Femur (tissue), 1 donor: ENCODE results near the gene TADA2B.
A peak's percentile ranks its signal among the peaks of the same experiment; 100 is the strongest.
"Not testable (repeated sequence)": the region's sequence is repeated elsewhere in the genome, so short reads cannot be mapped to it uniquely, and the experiment has no call there.

ENCODE experiments used
- DNase-seq: peaks from one replicate; pipeline ENCODE4 v3.0.0-alpha.2; 2017

Gene TADA2B

DNA sequence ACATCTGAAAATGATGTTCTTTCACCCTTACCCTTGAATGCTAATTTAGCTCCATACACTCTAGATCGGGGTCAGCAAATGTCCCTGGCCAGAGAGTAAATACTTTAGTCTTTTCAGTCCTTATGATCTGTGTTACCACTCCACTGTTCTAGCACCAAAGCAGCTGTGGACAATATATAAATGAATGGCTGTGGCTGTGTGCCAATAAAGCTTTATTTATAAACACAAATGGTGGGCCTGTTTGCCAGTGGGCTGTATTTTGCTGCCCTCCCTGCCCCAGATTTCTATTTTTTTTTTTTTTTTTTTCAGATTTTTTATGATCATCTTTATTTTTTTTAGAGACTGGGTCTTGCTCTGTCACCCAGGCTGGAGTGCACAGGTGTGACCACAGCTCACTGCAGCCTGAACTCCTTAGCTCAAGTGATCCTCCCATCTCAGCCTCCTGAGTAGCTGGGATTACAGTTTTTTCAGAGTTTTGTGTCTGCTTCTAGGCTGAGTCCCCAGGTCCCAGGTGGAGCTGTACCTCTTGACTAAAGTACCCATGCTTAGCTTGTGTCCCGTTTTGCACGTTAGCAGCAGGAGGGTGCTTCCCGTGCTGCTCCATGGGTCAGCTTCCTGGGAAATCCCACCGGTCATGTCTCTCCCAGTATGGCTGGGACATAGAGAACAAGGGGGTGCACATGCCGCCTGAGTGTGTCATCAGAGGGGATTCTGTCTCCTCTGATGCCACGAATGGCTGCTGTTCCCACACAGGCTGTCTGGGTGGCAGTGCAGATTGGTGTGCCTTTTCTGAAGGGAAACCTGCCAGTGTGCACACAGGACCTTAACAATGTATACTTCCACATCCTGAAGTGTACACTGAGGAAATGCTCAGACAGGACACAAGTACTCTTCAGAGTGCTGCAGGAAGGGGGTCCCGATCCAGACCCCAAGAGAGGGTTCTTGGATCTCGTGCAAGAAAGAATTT is 40.7 kb downstream of the TADA2B start:
- DNase-seq: no peak

DNA sequence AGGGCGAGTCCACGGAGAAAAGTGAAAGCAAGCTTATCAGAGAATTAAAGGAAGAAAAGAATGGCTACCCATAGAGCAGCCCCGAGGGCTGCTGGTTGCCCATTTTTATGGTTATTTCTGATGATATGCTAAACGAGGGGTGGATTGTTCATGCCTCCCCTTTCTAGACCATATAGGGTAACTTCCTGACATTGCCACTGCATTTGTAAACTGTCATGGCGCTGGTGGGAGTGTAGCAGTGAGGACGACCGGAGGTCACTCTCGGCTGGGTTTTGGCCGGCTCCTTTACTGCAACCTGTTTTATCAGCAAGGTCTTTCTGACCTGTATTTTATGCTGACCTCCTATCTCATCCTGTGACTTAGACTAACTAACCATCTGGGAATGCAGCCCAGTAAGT is 41.4 kb downstream of the TADA2B start:
- not testable (repeated sequence) for DNase-seq

DNA sequence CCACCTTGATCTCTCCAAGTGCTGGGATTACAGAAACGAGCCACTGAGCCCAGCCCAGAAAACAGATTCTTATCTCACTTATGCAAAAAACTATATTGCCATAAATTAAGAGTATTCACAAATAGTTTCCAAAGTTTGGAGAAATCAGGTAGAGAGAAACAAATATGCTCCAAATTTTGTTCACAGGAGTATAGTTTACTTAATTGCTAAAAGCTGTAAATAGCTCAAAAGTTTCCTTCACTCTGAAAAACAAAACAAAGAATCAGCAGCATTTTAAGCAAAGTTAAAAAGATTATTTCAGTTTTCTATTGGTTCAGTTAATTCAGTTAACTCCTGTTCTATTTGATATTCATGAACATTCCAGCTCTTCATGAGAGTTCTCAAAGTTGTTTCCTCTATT is 43.2 kb downstream of the TADA2B start:
- DNase-seq: no peak

DNA sequence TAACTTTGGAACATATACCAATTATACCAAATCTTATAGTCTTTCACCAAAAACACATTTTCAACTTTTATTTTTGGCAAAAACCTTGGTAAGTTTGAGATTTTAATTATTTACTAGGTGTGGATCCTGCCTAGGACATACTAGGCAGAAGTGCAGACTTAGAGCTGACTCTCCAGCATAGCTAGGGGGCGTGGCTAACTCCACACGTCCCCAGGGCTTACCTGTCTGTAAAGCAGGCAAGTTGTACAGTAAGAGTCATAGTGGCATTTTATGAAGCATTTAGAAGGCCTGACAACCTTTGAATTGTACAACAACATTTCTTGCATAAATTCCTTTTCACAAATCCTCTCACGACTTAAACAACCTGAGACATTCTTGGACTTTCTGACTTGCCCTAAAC is 43.9 kb downstream of the TADA2B start:
- DNase-seq: no peak

DNA sequence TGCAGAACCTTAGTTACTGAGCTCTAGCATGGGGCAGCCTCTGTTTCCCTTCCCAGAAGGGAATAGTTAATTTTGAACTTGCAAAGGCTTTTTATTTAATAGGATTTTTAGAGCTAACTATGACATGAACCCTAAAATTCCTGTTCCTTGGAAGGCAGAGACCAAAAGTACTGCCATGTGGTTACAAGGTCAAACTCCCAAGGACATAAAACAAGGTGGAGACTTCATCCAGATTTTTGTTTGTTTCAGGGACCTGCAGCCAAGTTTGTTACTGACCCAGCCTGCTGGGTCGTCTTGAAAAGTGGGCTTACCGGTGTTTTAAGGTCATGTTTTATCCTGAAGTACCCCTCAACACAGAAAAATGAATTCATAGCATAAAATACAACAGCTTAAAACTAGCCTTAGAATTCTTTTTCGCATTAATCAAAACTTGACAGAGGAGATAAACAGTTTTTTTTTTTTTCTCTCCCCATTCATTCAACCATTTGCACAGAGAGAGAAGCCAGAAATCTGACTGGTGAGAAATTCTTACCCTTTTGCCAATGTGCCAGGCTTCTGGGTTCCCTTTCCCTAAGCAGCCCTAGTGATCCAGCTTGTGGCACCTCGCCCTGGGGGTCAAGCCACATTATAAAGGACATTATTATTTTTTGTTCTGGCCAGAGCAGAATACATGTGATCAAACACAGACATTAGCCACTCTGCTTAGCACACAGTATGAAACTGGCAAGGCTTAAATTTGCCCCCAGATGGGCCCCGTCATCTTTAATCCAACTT is 46.2 kb downstream of the TADA2B start:
- DNase-seq: no peak

DNA sequence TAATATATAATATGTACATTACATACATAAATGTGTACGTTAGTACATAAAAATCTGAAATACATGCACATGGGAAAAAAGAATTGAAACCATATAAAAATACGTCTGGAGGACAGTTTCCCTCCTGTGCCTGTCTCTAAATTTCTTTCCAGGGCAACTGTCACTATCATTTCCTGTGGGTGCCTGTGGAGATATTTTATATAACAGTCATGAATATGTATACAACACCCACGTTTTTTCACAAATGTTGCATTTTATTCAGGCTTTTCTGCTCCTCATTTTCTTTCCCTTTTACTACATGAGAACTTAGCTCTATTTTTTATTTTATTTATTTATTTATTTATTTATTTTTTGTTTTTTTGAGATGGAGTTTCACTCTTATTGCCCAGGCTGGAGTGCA is 48.9 kb downstream of the TADA2B start:
- DNase-seq: no peak

DNA sequence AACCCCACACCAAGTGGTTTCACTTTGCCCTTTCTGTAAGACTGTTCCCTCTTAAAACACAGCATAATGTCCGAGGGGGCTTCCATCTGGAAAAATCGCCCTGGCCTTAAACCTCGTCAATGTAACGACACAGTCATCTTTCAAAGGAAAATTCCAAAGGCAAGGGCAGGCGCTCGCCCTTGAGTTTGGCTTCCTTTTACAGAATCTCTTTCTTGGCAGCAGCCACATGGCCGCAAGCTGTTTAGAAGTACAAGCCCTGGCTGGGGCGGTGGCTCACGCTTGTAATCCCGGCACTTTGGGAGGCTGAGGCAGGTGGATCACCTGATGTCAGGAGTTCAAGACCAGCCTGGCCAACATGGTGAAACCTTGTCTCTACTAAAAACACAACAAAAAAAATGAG is 51.7 kb downstream of the TADA2B start:
- peak; percentile 39 for DNase-seq

DNA sequence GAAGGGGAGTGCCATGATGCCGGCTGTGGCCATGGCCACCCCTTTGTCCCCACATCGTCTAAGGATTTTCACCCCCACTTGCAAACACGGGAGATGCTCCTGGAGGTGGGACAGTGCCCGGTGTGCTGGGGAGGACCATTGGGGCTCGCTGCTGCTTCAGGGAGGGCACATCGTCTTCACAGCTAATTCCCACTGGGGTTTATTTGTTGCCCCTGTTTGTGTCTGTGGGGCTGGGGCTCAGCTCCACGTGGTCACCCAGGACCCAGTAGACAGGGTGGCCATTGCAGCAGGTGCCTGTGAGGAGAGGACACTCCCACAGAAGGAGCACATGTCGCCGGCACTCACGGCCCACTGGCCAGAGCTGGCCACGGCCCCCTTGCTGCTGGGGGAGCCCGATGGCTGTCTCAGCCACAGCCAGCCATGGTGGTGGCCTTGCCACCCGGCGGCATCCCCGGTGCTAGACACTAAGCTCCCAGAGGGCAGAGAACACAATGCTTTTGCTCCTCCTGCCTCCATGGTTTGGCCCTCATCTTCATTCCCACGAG is 52.5 kb downstream of the TADA2B start:
- DNase-seq: no peak

DNA sequence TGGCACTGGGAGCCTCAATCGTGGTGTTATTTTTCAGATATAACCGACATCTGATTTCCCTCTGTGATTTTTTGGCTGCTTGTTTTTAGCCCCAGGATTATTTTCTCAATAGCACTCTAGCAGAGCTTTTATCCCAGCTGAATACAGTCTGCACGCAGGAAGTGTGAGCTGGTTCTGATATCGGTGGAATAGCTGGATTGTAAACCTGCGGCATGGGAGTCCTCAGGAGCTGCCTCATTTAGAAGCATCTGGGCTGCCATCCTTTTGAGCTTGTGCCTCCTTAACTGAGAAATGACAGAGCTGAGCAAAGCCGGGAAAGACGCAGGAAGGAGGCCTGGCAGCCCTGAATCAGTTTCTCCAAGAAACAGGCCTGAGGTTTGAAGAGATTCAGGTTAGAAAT is 53.1 kb downstream of the TADA2B start:
- DNase-seq: no peak

DNA sequence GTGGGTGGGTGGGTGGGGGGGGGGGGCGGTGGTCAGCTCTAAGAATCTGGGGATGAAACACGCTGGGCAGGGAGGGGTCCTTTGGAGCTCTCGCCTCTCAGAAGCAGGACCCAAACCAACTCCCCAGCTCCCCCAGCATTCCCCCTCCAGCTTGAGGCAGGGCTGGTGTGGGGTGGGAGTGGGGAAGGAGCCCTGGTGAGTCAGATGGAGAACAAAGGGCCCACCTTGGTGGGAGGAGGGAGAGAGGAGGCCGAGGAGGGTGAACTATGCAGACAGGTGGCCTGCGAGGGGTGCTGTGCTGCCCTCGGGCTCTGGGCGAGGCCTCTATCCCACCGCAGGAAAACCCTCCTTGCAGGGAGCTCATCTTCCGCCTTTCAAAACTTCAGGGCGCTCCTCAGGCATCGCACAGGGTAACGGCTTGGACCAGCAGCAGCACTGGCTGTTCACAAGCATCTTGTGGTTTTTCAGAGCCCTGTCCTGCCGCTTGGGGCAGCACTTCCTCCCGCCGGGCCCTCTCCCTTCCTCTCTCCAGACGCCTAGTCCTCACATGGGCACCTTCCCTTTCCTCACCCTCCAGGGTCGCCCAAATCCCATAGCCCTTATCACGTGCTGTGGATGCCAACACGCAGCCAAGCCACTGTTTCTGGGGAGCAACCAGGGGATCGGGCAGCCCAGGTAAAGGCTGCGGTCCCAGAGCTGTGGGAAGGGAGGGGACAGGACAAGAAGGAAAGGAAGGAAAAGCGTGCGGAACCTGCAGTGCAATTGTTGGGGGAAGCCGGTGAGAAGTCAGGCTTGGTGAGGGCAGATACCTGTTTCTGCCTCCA is 58.7 kb downstream of the TADA2B start:
- DNase-seq: peak; percentile 70

DNA sequence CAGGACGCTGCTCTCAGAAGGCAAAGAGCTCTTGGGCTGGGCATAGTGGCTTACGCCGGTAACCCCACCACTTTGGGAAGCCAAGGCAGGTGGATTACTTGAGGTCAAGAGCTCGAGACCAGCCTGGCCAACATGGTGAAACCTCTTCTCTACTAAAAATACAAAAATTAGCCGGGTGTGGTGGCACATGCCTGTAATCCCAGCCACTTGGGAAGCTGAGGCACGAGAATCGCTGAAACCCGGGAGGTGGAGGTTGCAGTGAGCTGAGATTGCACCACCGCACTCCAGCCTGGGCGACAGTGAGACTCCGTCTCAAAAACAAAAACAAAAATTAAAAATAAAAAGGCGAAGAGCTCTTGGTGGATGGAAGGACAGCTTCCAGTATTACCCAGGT is 59.3 kb downstream of the TADA2B start:
- DNase-seq: not testable (repeated sequence)

DNA sequence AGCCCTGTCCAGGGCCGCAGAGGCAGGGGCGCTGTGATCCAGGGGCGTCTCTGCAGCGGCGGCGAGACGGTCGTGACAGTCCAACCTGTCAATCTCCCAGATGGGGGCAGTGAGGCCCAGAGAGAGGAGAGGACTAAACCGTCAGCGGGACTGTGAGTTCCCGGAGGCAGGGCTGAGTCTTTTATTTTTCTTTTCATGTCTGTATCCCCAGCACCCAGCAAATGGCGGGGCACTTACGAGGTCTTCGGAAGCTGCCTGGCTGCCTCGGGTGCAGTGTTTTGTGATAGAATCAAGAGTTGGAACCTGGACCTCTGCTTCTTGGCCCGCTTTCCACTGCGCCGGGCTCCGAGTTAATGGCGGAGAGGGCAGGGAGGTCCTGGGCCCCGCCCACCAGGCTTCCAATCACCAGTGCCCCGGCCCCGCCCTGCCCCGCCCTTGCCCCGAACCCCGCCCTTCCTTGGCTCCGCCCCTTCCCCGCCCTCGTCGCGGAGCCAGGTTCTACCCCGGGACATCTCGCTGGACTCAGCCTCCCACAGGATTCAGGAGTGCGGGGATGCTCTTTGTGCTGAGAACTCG is 59.9 kb downstream of the TADA2B start:
- peak; percentile 87 for DNase-seq

DNA sequence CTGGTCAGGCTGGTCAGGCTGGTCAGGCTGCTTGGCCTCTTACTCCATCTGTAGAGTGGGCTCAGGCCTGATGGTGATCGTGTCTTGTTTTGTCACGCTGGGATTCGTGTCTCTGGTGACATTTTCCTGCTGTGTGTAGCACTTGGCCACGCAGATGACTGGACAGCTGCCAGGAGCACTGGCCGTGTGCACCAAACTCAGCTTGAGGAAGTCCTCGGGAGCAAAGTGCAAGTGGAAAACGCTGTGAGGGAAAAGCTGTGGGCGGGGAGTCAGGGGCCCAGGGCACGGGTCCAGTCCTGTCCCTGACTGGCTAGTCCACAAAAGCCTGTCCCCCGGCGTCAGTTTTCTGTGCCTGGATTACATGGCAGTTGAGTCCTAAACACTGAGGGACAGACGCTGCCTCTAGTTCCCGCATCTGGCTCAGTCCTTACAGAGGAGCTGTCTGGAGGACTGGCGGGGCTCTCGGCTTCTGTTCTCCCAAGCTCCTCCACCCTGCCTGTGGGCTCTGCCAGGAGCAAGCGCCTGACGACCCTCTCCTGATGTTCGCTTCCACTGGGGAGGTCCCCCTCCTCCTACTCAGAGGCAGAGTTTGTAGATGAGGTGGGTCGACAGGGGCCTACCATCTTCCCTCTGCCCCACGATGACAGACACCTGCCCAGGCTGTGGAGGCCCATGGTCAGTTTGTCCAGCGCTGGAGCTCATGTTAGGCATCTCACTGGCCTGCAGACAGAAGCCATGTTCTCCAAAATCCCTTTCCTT is 60.6 kb downstream of the TADA2B start:
- DNase-seq: peak; percentile 75

DNA sequence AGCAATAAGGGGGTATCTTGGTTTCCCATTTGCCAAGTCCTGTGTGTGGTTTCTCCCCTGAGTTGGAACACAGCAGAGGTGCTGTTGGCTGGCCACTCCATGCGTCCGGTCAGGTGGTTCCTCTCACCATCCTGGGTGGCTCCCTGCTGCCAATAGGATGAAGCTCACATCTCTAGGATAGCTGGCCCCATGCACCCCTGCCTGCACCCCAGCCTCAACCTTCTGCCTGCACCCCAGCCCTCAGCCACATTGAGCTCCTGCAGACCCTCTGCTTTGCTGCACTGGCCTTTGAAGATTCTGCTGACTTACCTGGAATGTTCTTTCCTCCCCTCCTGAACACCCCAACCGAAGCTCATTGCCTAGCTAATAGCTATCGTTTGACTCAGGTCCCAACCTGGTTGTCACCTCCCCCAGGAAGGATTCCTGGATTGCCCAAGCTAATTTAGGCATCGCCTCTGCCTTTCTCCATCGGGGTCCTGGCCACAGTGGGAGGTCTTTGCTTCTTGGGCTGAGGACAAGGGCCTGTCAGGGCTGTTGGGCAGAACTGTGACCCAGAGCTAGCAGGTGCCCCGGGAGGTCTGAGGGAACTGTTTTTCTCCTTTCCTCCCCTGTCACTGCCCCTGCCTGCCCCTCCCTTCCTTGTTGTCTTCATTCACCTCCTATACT is 61.3 kb downstream of the TADA2B start:
- no peak for DNase-seq

DNA sequence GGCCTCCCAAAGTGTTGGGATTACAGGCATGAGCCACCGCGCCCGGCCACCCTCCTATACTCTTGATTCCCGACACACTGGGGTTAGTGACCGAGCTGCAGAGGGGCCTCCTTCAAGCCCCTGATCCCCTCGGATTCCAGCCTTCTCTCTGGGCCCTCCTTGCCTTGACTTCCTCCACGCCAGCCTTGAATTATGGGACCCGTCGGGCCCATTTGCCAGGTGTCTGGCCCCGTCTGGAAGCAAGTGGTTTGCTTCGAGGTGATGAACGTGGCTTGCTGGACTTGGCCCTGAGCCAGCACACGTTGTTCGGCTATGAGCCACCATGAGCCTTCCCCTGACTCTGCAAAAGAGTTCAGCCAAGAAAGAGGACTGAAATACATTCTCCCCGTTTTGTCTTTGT is 62.1 kb downstream of the TADA2B start:
- DNase-seq: no peak

DNA sequence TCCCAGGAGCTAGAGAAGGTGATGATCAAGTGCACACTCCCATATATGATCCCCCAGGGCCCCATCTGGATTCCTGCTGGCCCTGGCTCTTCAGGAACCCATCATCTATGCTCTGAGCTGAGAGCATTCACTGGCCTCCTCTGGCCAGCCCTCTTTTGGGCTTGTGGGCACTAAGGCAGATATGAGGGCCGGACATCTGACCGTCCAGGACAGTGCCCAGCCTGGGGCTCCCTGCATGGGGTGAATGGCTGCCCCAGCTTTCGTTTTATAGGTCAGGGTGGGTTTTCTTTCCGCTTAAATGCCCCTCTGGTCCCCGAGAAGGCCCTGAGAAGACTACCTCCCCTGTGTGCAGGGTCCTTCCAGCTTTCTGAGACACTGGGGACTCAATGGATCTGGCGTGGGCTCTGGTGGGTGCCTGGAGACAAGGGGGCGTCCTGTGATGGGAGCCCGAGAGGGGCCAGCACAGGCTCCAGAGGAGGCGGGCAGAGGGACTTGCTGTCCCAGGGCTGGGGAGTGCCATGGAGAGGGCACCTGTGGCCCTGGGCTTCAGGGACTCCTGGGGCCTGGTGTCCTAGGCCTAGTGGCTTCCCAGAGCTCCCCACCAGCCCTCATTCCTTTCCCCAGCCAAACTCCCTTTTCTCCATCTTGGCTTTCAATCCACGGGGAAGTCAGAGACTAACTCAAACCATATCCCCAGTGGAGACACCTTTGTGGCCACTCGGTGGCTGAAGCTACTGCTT is 64.2 kb downstream of the TADA2B start:
- DNase-seq: no peak
